PC-3 (cell line): ENCODE data around the gene HLCS. TPM values are rescaled to one million over a fixed set of nuclear protein-coding genes. Genes with fewer than 3 reads are reported as not detected.

ENCODE experiments used
- ATAC-seq: fragments of 200-7000 bp; cut with Tn5 transposase; 2 replicates; pipeline ENCODE4 v1.9.1; 2020; ENCODE audit warnings: mild to moderate bottlenecking, moderate library complexity
- BruUV-seq: library from RNA; stranded (reverse); fragments of 400-500 nt; replicated peaks from 2 replicates; lab custom pipeline; 2021; lab: Mats Ljungman, UMichigan
- CTCF ChIA-PET: fragments of 300-600 bp; sonication (Branson Sonifier 250); formaldehyde crosslinking; loops from one replicate; lab custom pipeline; 2022; ENCODE audit warnings: antibody characterized with exemption; lab: Charles Lee
- POLR2A ChIA-PET: fragments of 300-600 bp; sonication (Branson Sonifier 250); formaldehyde crosslinking; loops from one replicate; lab custom pipeline; 2022; ENCODE audit warnings: antibody characterized with exemption; ENCODE audit not compliant: unreplicated experiment; lab: Charles Lee
- DNase-seq: peaks from one replicate; pipeline ENCODE4 v3.0.0-alpha.2; 2015
- H2AFZ ChIP-seq: fragments of 300-600 bp; sonication (generic); 2 replicates; pipeline ENCODE4 v1.6.0; 2016; ENCODE audit warnings: antibody characterized with exemption, low read length
- H3F3A ChIP-seq: fragments of 300-600 bp; sonication (generic); one replicate; pipeline ENCODE4 v1.6.0; 2017; ENCODE audit warnings: antibody characterized with exemption, low read length, control low read depth, mild to moderate bottlenecking; ENCODE audit not compliant: unreplicated experiment
- H3K27ac ChIP-seq: fragments of 300-600 bp; sonication (generic); 2 replicates; pipeline ENCODE4 v1.5.1; 2016; ENCODE audit warnings: mild to moderate bottlenecking, low read length
- H3K27me3 ChIP-seq: fragments of 300-600 bp; sonication (generic); 2 replicates; pipeline ENCODE4 v1.6.1; 2016; ENCODE audit warnings: low read length, mixed read lengths
- H3K36me3 ChIP-seq: fragments of 300-600 bp; sonication (generic); 2 replicates; pipeline ENCODE4 v1.6.1; 2016; ENCODE audit warnings: low read depth, mixed run types, low read length, mixed read lengths
- H3K4me1 ChIP-seq: fragments of 300-600 bp; sonication (generic); 2 replicates; pipeline ENCODE4 v1.5.1; 2016; ENCODE audit warnings: low read length; ENCODE audit not compliant: insufficient read depth
- H3K4me2 ChIP-seq: fragments of 300-600 bp; sonication (generic); 2 replicates; pipeline ENCODE4 v1.6.0; 2016; ENCODE audit warnings: low read length
- H3K4me3 ChIP-seq: fragments of 300-600 bp; sonication (generic); 2 replicates; pipeline ENCODE4 v1.5.1; 2016; ENCODE audit warnings: mild to moderate bottlenecking, low read length, mixed read lengths
- H3K79me2 ChIP-seq: fragments of 300-600 bp; sonication (generic); 2 replicates; pipeline ENCODE4 v1.6.1; 2017; ENCODE audit warnings: low read length, mixed read lengths
- H3K9ac ChIP-seq: fragments of 300-600 bp; sonication (generic); 2 replicates; pipeline ENCODE4 v1.6.0; 2016; ENCODE audit warnings: mild to moderate bottlenecking, low read length
- H3K9me2 ChIP-seq: fragments of 300-600 bp; sonication (generic); replicated peaks from 2 replicates; pipeline ENCODE4 v1.6.1; 2016; ENCODE audit warnings: mixed run types, low read length, mixed read lengths
- H3K9me3 ChIP-seq: fragments of 300-600 bp; sonication (generic); 2 replicates; pipeline ENCODE4 v1.6.1; 2016; ENCODE audit warnings: low read length, mixed read lengths
- H4K20me1 ChIP-seq: fragments of 300-600 bp; sonication (generic); 2 replicates; pipeline ENCODE4 v1.6.1; 2016; ENCODE audit warnings: low read length, mixed read lengths
- EZH2 ChIP-seq: fragments of 300-600 bp; sonication (generic); IDR thresholded peaks from one replicate; pipeline ENCODE4 v1.6.1; 2017; ENCODE audit warnings: antibody characterized with exemption, mild to moderate bottlenecking, low read length; ENCODE audit not compliant: unreplicated experiment
- EZH2phosphoT487 ChIP-seq: fragments of 300-600 bp; sonication (generic); IDR thresholded peaks from 2 replicates; pipeline ENCODE4 v1.6.1; 2018; ENCODE audit warnings: mild to moderate bottlenecking, antibody characterized with exemption, low read length, borderline replicate concordance
- intact Hi-C: fragments of 100-400 bp; cut with micrococcal nuclease; formaldehyde crosslinking; loops from 2 replicates; pipeline ENCODE4 v1.9.0; 2023
- total RNA-seq: library from RNA; depleted of rRNA; stranded (reverse); fragments of >200 nt; gene quantifications from 2 replicates; pipeline ENCODE4 v1.2.3, GENCODE V29; 2014
- TF ChIP-seq, protein P1 (sequence below): fragments of 300-600 bp; sonication (generic); conservative IDR thresholded peaks from 2 replicates; pipeline ENCODE4 v1.5.1; 2017; ENCODE audit warnings: antibody characterized with exemption, low read depth, mild to moderate bottlenecking, low read length

HLCS gene
- total RNA-seq, 1 experiment from 2014 or later: 44.1 TPM

DNA sequence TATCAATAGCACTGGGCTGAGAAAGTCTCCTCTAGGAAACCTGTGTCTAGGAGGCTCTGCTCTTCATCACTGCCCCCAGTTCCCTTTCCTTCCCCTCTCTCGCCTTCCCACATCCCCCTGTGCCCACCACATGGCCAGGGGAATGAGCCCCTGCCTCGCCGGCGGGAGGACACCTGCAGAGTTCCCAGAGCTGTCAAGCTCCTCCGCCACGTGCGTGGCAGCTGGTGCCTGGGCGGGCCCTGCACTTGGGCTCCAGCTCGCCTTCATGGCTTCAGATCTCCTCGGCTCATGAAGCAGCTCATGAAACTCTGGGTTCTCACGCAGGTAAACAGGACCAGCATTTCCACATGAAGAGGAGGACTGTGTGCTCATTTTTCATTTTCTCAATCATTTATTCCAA lies 204.8 kb downstream of the HLCS start:
- CTCF ChIA-PET: no interaction called here
- no TSS peak for BruUV-seq
- intact Hi-C loops: no loop called here
- H4K20me1 ChIP-seq: no peaks in the 10 kb centered on the region
- H3K36me3 ChIP-seq: no peaks in the 10 kb centered on the region
- no peaks in the 10 kb centered on the region for H3F3A ChIP-seq
- TF ChIP-seq EZH2 (no peak), EZH2phosphoT487 (no peak)
- TF ChIP-seq, protein P1, sequence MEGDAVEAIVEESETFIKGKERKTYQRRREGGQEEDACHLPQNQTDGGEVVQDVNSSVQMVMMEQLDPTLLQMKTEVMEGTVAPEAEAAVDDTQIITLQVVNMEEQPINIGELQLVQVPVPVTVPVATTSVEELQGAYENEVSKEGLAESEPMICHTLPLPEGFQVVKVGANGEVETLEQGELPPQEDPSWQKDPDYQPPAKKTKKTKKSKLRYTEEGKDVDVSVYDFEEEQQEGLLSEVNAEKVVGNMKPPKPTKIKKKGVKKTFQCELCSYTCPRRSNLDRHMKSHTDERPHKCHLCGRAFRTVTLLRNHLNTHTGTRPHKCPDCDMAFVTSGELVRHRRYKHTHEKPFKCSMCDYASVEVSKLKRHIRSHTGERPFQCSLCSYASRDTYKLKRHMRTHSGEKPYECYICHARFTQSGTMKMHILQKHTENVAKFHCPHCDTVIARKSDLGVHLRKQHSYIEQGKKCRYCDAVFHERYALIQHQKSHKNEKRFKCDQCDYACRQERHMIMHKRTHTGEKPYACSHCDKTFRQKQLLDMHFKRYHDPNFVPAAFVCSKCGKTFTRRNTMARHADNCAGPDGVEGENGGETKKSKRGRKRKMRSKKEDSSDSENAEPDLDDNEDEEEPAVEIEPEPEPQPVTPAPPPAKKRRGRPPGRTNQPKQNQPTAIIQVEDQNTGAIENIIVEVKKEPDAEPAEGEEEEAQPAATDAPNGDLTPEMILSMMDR: no peak
- H3K9ac ChIP-seq: no peak overlapping the region
- H3K9me2 ChIP-seq: no peaks in the 10 kb centered on the region
- no peaks in the 10 kb centered on the region for H3K79me2 ChIP-seq
- DNase-seq (no peak), ATAC-seq (no peak)
- no peak overlapping the region for H3K4me3 ChIP-seq
- POLR2A ChIA-PET: no interaction called here
- H2AFZ ChIP-seq: no peak overlapping the region
- no peak overlapping the region for H3K27ac ChIP-seq
- no peaks in the 10 kb centered on the region for H3K9me3 ChIP-seq
- no peak overlapping the region for H3K4me2 ChIP-seq
- H3K4me1 ChIP-seq: peaks cover 5% of the 10 kb centered on the region
- no peaks in the 10 kb centered on the region for H3K27me3 ChIP-seq

DNA sequence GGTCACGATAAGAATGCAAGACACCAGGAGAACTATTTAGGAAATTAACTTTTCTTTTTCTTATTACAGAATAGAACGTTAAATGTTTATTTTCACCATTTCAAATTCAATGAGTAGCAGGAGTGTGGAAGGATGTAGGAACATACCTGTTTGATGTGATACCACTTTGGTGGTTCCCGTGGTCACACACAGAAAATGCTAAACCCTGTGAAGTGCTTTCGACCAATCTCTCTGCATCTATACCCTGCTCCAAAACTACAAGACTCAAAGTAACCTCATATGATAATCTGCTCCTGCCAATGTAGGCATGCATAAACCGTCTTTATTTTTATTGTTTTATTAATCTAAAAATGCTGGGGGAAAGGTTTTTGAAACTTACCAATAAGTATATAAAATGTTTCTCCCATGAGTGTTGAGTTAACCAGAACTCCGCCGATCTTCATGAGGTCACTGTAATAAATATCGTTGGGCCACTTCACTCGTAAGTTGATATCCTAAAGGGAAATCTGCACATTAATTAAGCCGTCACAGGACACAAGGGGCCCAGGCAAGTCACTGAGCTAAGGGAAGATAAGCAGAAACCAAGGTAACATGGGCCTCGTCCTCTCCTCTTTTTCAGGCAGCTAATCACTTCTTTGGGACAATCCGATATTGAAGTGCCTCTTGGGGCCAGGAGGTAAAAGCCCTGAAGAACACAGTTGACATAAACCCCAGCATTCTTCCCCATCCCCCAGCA lies 207.0 kb downstream of the HLCS start:
- no peaks in the 10 kb centered on the region for H3F3A ChIP-seq
- DNase-seq: no peak
- no peak overlapping the region for H3K4me2 ChIP-seq
- H3K79me2 ChIP-seq: no peaks in the 10 kb centered on the region
- no peak overlapping the region for H2AFZ ChIP-seq
- intact Hi-C loops: no loop called here
- ChIA-PET CTCF (no interaction called here), POLR2A (no interaction called here)
- H3K27ac ChIP-seq: no peak overlapping the region
- TF ChIP-seq EZH2phosphoT487: no peak
- H3K4me3 ChIP-seq: no peak overlapping the region
- BruUV-seq: no TSS peak
- H3K9me3 ChIP-seq: no peaks in the 10 kb centered on the region
- H3K27me3 ChIP-seq: no peaks in the 10 kb centered on the region
- H3K4me1 ChIP-seq: peaks cover 10% of the 10 kb centered on the region
- ATAC-seq: no peak
- H3K9me2 ChIP-seq: no peaks in the 10 kb centered on the region
- H3K9ac ChIP-seq: no peak overlapping the region
- no peaks in the 10 kb centered on the region for H4K20me1 ChIP-seq
- H3K36me3 ChIP-seq: no peaks in the 10 kb centered on the region

DNA sequence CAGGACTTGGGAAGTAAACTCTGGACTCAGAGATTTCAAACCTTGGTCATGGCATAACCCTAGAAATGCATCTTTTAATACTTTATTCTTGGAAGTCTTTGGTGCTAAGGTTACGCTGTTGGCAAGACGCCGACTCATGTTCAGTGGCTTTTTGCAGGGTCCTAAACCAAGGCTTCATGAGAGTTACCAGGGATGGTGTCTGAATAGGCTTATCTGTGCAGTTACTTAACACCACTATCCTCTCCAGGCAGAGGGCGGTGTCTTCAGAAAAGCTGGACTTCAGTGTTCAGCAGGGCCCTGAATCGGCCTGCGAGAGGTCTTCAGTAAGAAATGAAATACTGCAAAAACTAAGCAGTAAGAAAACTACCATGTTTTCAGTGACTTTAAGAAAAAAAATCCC lies 209.3 kb downstream of the HLCS start:
- no TSS peak for BruUV-seq

More for the DNA sequence above, 209.3 kb downstream of the HLCS start:
- no peaks in the 10 kb centered on the region for H3F3A ChIP-seq
- intact Hi-C loops: loop anchor here (2.0 kb wide), 2 partner anchors 28 to 160 kb away; no protein-coding TSS in a partner anchor
- no peaks in the 10 kb centered on the region for H3K36me3 ChIP-seq
- ATAC-seq: 0 out of 2 replicates have a peak, but pooled peaks have one; percentile 13
- no peaks in the 10 kb centered on the region for H3K79me2 ChIP-seq
- H2AFZ ChIP-seq: no peak overlapping the region
- H3K9me3 ChIP-seq: no peaks in the 10 kb centered on the region
- POLR2A ChIA-PET: interaction anchor here (0.6 kb wide), 2 partner anchors 159 to 211 kb away, joined by 5 to 15 read pairs; no protein-coding TSS in a partner anchor
- H3K4me2 ChIP-seq: no peak overlapping the region
- no peaks in the 10 kb centered on the region for H4K20me1 ChIP-seq
- H3K27ac ChIP-seq: peak overlapping the region; percentile 56
- H3K4me1 ChIP-seq: peaks cover 21% of the 10 kb centered on the region
- CTCF ChIA-PET: interaction anchor here (0.5 to 1.3 kb wide), 3 partner anchors 89 to 185 kb away, joined by 3 to 19 read pairs (median 6); no protein-coding TSS in a partner anchor
- no peaks in the 10 kb centered on the region for H3K9me2 ChIP-seq
- H3K4me3 ChIP-seq: no peak overlapping the region
- H3K27me3 ChIP-seq: no peaks in the 10 kb centered on the region
- no peak for DNase-seq
- TF ChIP-seq, protein P1: no peak; the same call in 1 of the 2 replicates
- no peak for TF ChIP-seq EZH2phosphoT487
- no peak for TF ChIP-seq EZH2
- H3K9ac ChIP-seq: peak overlapping the region; percentile 14
